CD4-positive, alpha-beta memory T cell (primary cell): ENCODE results near the gene FOXN3. TPM values are rescaled to one million over a fixed set of nuclear protein-coding genes. Genes with fewer than 3 reads are reported as not detected.
A peak's percentile ranks its signal among the peaks of the same experiment; 100 is the strongest.

Source experiments
- CTCF ChIA-PET: fragments of 350-600 bp; sonication (Branson Sonifier 250); formaldehyde crosslinking; loops from one replicate; lab custom pipeline; 2021; ENCODE audit warnings: inconsistent platforms; ENCODE audit not compliant: partially characterized antibody; lab: Charles Lee
- POLR2A ChIA-PET: fragments of 350-600 bp; sonication (Branson Sonifier 250); formaldehyde crosslinking; loops from one replicate; lab custom pipeline; 2021; ENCODE audit not compliant: partially characterized antibody; lab: Charles Lee
- DNase-seq, 5 donors: peaks; one replicate each; pipeline versions ENCODE4 v3.0.0 to v3.0.0-alpha.2; 2020 to 2022; ENCODE audit warnings: mixed read lengths in 1 of 5
- H3K27ac ChIP-seq: one replicate; pipeline ENCODE4 v1.7.0; 2013; ENCODE audit warnings: low read depth, low read length
- H3K27me3 ChIP-seq: 2 replicates; pipeline ENCODE4 v1.7.0; 2013; ENCODE audit warnings: mild to moderate bottlenecking, low read length, moderate library complexity; ENCODE audit not compliant: insufficient read depth
- H3K36me3 ChIP-seq: 2 replicates; pipeline ENCODE4 v1.7.0; 2013; ENCODE audit warnings: mild to moderate bottlenecking, low read length, moderate library complexity; ENCODE audit not compliant: insufficient read depth
- H3K4me1 ChIP-seq: 2 replicates; pipeline ENCODE4 v1.7.0; 2013; ENCODE audit warnings: mild to moderate bottlenecking, low read length, moderate library complexity; ENCODE audit not compliant: insufficient read depth
- H3K4me3 ChIP-seq, 2 donors: one replicate each; pipeline ENCODE4 v1.7.0; 2013; ENCODE audit warnings: low read length in 2 of 2, mild to moderate bottlenecking in 1 of 2
- H3K9me3 ChIP-seq, 2 donors: one replicate each; pipeline ENCODE4 v1.7.0; 2013; ENCODE audit warnings: low read length in 2 of 2, control low read depth in 1 of 2; ENCODE audit not compliant: control insufficient read depth in 1 of 2
- H3K27ac Mint-ChIP-seq, 7 donors: one replicate each; pipeline ENCODE4 v1.8.0; 2020 to 2021; ENCODE audit warnings: mixed read lengths in 7 of 7, mild to moderate bottlenecking in 6 of 7, inconsistent platforms in 3 of 7, moderate library complexity in 3 of 7
- H3K27me3 Mint-ChIP-seq, 2 donors: one replicate each; pipeline ENCODE4 v1.8.0; 2020 to 2021; ENCODE audit warnings: mixed read lengths in 2 of 2
- H3K36me3 Mint-ChIP-seq, 2 donors: one replicate each; pipeline ENCODE4 v1.8.0; 2020 to 2021; ENCODE audit warnings: mixed read lengths in 2 of 2, inconsistent platforms in 1 of 2, mild to moderate bottlenecking in 1 of 2
- H3K4me1 Mint-ChIP-seq, 4 donors: one replicate each; pipeline ENCODE4 v1.8.0; 2020 to 2021; ENCODE audit warnings: mixed read lengths in 4 of 4, mild to moderate bottlenecking in 1 of 4
- H3K4me3 Mint-ChIP-seq, 8 donors: one replicate each; pipeline ENCODE4 v1.8.0; 2020 to 2021; ENCODE audit warnings: mixed read lengths in 8 of 8, mild to moderate bottlenecking in 7 of 8, moderate library complexity in 6 of 8, inconsistent platforms in 3 of 8
- H3K9me3 Mint-ChIP-seq, 8 donors: one replicate each; pipeline ENCODE4 v1.8.0; 2020 to 2021; ENCODE audit warnings: mixed read lengths in 8 of 8, mild to moderate bottlenecking in 5 of 8, inconsistent platforms in 3 of 8, moderate library complexity in 1 of 8
- intact Hi-C: fragments of 100-400 bp; cut with micrococcal nuclease; formaldehyde crosslinking; loops from one replicate; pipeline ENCODE4 v1.15.1; 2023
- polyA plus RNA-seq, 2 donors: library from polyadenylated mRNA; unstranded; fragments of 300-500 nt; fragmentation: Illumina TruSeq; gene quantifications; one replicate each; pipeline ENCODE4 v1.2.3, GENCODE V29; 2021
- total RNA-seq, 2 experiments: library from RNA; stranded (reverse); gene quantifications; one replicate each; pipeline ENCODE4 v1.2.3, GENCODE V29; 2021

FOXN3 gene
- total and polyA plus RNA-seq, 4 experiments from 2014 or later, result 92.6 to 111 (median 106) TPM

GRCh38 chr14:89386212-89386886, 30.7 kb downstream of the FOXN3 start:
- H3K27ac ChIP-seq, result no peak overlapping the region
- no peak overlapping the region for H3K4me3 ChIP-seq
- H3K36me3 Mint-ChIP-seq, result peaks cover 17 to 33% of the 10 kb centered on the region in 2 donors
- no peak for DNase-seq
- POLR2A ChIA-PET, result no interaction called here
- H3K4me3 Mint-ChIP-seq, result no peak overlapping the region
- intact Hi-C loops, result no loop called here
- peaks cover 33 to 70% (median 53%) of the 10 kb centered on the region in 4 donors for H3K4me1 Mint-ChIP-seq
- peaks cover 0 to 7% (median 0%) of the 10 kb centered on the region in 8 donors for H3K9me3 Mint-ChIP-seq
- peak overlapping the region in 2 of 7 donors; percentile 47 to 51 for H3K27ac Mint-ChIP-seq
- CTCF ChIA-PET, result no interaction called here
- no peaks in the 10 kb centered on the region for H3K27me3 ChIP-seq
- no peaks in the 10 kb centered on the region for H3K27me3 Mint-ChIP-seq
- peaks cover 15% of the 10 kb centered on the region for H3K4me1 ChIP-seq
- H3K36me3 ChIP-seq, result no peaks in the 10 kb centered on the region
- H3K9me3 ChIP-seq, result no peaks in the 10 kb centered on the region

- Mint-ChIP-seq H3K9me3 (peaks cover 0 to 9% (median 7%) of the 10 kb centered on the region in 8 donors), H3K27me3 (no peaks in the 10 kb centered on the region), H3K4me1 (peaks cover 28 to 64% (median 51%) of the 10 kb centered on the region in 4 donors), H3K4me3 (no peak overlapping the region), H3K36me3 (peaks cover 26 to 42% of the 10 kb centered on the region in 2 donors), H3K27ac (peak overlapping the region in 3 of 7 donors; percentile 17 to 36 (median 35))
- POLR2A ChIA-PET, result interaction anchor here (0.8 kb wide), 1 partner anchor 15 kb away, joined by 3 read pairs; no protein-coding TSS in a partner anchor
- Histone ChIP-seq H3K4me1 (peaks cover 14% of the 10 kb centered on the region), H3K27me3 (no peaks in the 10 kb centered on the region), H3K9me3 (peaks cover 0 to 4% of the 10 kb centered on the region in 2 donors), H3K36me3 (no peaks in the 10 kb centered on the region), H3K27ac (no peak overlapping the region), H3K4me3 (no peak overlapping the region)
- DNase-seq, result no peak
- CTCF ChIA-PET, result no interaction called here
- intact Hi-C loops, result no loop called here
Observed at GRCh38 chr14:89384636-89385035, 32.4 kb downstream of the FOXN3 start.

GRCh38 chr14:89384023-89384422, 33.0 kb downstream of the FOXN3 start:
- H3K4me3 ChIP-seq, result no peak overlapping the region
- H3K27ac ChIP-seq, result no peak overlapping the region
- peaks cover 29 to 42% of the 10 kb centered on the region in 2 donors for H3K36me3 Mint-ChIP-seq
- intact Hi-C loops, result no loop called here
- peaks cover 0 to 9% (median 7%) of the 10 kb centered on the region in 8 donors for H3K9me3 Mint-ChIP-seq
- DNase-seq, result no peak
- H3K27me3 ChIP-seq, result no peaks in the 10 kb centered on the region
- H3K4me1 ChIP-seq, result peaks cover 10% of the 10 kb centered on the region
- H3K27ac Mint-ChIP-seq, result peak overlapping the region in 3 of 7 donors; percentile 35 to 64 (median 57)
- peaks cover 28 to 60% (median 50%) of the 10 kb centered on the region in 4 donors for H3K4me1 Mint-ChIP-seq
- ChIA-PET CTCF (no interaction called here), POLR2A (interaction anchor here (0.7 to 0.8 kb wide), 2 partner anchors 14 to 76 kb away, joined by 3 read pairs; no protein-coding TSS in a partner anchor)
- H3K27me3 Mint-ChIP-seq, result no peaks in the 10 kb centered on the region
- H3K9me3 ChIP-seq, result peaks cover 0 to 4% of the 10 kb centered on the region in 2 donors
- H3K4me3 Mint-ChIP-seq, result no peak overlapping the region
- H3K36me3 ChIP-seq, result no peaks in the 10 kb centered on the region

- H3K27ac ChIP-seq, result no peak overlapping the region
- POLR2A ChIA-PET, result interaction anchor here (0.7 to 0.8 kb wide), 2 partner anchors 14 to 76 kb away, joined by 3 read pairs; no protein-coding TSS in a partner anchor
Observed at GRCh38 chr14:89382901-89383845, 33.9 kb downstream of the FOXN3 start.

GRCh38 chr14:89382487-89382886, 34.5 kb downstream of the FOXN3 start:
- no peak overlapping the region for H3K4me3 ChIP-seq
- peaks cover 28 to 61% (median 50%) of the 10 kb centered on the region in 4 donors for H3K4me1 Mint-ChIP-seq
- peak overlapping the region in 5 of 7 donors; percentile 1 to 71 (median 39) for H3K27ac Mint-ChIP-seq
- CTCF ChIA-PET, result no interaction called here
- H3K4me3 Mint-ChIP-seq, result no peak overlapping the region
- H3K9me3 Mint-ChIP-seq, result peaks cover 0 to 9% (median 7%) of the 10 kb centered on the region in 8 donors
- H3K27me3 Mint-ChIP-seq, result no peaks in the 10 kb centered on the region
- peaks cover 32 to 43% of the 10 kb centered on the region in 2 donors for H3K36me3 Mint-ChIP-seq
- DNase-seq, result no peak
- intact Hi-C loops, result no loop called here
- H3K27me3 ChIP-seq, result no peaks in the 10 kb centered on the region
- peaks cover 0 to 4% of the 10 kb centered on the region in 2 donors for H3K9me3 ChIP-seq
- no peaks in the 10 kb centered on the region for H3K36me3 ChIP-seq
- POLR2A ChIA-PET, result interaction anchor here (0.5 kb wide), 1 partner anchor 98 kb away, joined by 3 read pairs; no protein-coding TSS in a partner anchor
- H3K27ac ChIP-seq, result no peak overlapping the region
- peaks cover 10% of the 10 kb centered on the region for H3K4me1 ChIP-seq

More at GRCh38 chr14:89382901-89383845, 33.9 kb downstream of the FOXN3 start:
- H3K27me3 ChIP-seq, result no peaks in the 10 kb centered on the region
- H3K4me1 ChIP-seq, result peaks cover 10% of the 10 kb centered on the region
- CTCF ChIA-PET, result no interaction called here
- H3K27ac Mint-ChIP-seq, result peak overlapping the region in 5 of 7 donors; percentile 25 to 68 (median 44)
- H3K27me3 Mint-ChIP-seq, result no peaks in the 10 kb centered on the region
- intact Hi-C loops, result no loop called here
- H3K36me3 Mint-ChIP-seq, result peaks cover 29 to 41% of the 10 kb centered on the region in 2 donors
- peaks cover 0 to 9% (median 7%) of the 10 kb centered on the region in 8 donors for H3K9me3 Mint-ChIP-seq
- H3K36me3 ChIP-seq, result no peaks in the 10 kb centered on the region
- no peak for DNase-seq
- peaks cover 27 to 60% (median 49%) of the 10 kb centered on the region in 4 donors for H3K4me1 Mint-ChIP-seq
- H3K9me3 ChIP-seq, result peaks cover 0 to 4% of the 10 kb centered on the region in 2 donors
- H3K4me3 ChIP-seq, result no peak overlapping the region
- no peak overlapping the region for H3K4me3 Mint-ChIP-seq

DNA sequence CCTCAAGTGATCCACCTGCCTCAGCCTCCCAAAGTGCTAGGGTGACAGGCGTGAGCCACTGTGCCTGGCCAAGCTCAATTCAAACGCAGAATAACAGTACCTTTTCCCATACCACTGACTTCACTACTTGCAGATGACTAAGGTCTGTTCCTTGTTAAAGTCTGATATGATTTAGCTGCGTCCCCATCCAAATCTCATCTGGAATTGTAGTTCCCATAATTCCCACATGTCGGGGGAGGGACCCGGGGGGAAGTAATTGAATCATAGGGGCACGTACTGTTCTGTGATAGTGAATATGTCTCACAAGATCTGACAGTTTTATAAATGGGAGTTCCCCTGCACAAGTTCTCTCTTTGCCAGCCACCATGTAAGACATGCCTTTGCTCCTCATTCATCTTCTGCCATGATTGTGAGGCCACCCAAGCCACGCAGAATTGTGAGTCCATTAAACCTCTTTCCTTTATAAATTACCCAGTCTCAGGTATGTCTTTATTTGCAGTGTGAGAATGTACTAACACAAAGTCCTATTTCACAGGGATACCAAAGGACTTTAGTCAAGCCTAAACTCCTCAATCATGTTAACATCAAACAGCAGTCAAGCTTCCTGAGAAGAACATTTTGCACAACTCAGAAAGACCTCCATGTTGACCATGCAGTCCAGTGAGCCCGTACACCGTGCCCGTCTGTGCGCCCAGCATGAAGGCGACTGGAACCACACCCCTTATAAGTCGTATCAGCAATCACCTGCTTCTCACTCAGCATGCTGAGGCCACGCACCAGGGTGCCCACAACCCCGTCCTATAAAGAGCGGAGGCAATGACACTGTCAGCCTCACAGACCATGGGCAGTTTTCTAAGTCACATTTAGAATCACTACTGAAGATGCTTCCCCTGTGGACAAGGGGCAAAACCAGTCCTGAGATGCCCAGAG, 36.9 kb downstream of the FOXN3 start:
- ChIA-PET CTCF (no interaction called here), POLR2A (interaction anchor here (0.6 to 0.8 kb wide), 2 partner anchors 10 to 50 kb away, joined by 3 read pairs; no protein-coding TSS in a partner anchor)
- Mint-ChIP-seq H3K27ac (peak overlapping the region in 3 of 7 donors; percentile 13 to 37 (median 29)), H3K4me1 (peaks cover 31 to 57% (median 45%) of the 10 kb centered on the region in 4 donors), H3K4me3 (no peak overlapping the region), H3K36me3 (peaks cover 31 to 40% of the 10 kb centered on the region in 2 donors), H3K9me3 (peaks cover 0 to 9% (median 7%) of the 10 kb centered on the region in 8 donors), H3K27me3 (no peaks in the 10 kb centered on the region)
- Histone ChIP-seq H3K36me3 (no peaks in the 10 kb centered on the region), H3K4me3 (no peak overlapping the region), H3K4me1 (peaks cover 7% of the 10 kb centered on the region), H3K27me3 (no peaks in the 10 kb centered on the region), H3K27ac (no peak overlapping the region), H3K9me3 (peaks cover 0 to 4% of the 10 kb centered on the region in 2 donors)
- no peak for DNase-seq
- intact Hi-C loops, result no loop called here
